NCI-H2196 (cell line): ENCODE results near the gene PLEKHA7.
"Not testable (repeated sequence)": the region's sequence is repeated elsewhere in the genome, so short reads cannot be mapped to it uniquely, and the experiment has no call there.

Experiments
- DNase-seq: peaks from one replicate; lab custom pipeline; 2025; ENCODE audit not compliant: unreplicated experiment; lab: John Stamatoyannopoulos, UW

Gene PLEKHA7

GRCh38 chr11:16977994-16978315 is 36.3 kb downstream of the PLEKHA7 start:
- no peak for DNase-seq

GRCh38 chr11:16977136-16977993 is 36.8 kb downstream of the PLEKHA7 start:
- no peak for DNase-seq

GRCh38 chr11:16976379-16976778 is 37.8 kb downstream of the PLEKHA7 start:
- DNase-seq, result no peak

GRCh38 chr11:16975906-16976305 is 38.3 kb downstream of the PLEKHA7 start:
- DNase-seq, result no peak

- no peak for DNase-seq
These were observed 40.8 kb downstream of the PLEKHA7 start for GRCh38 chr11:16973338-16973964.

- DNase-seq, result peak; percentile 28
These were observed 44.9 kb downstream of the PLEKHA7 start for GRCh38 chr11:16969010-16969999.

- no peak for DNase-seq
These were observed 46.0 kb downstream of the PLEKHA7 start for GRCh38 chr11:16968196-16968595.

GRCh38 chr11:16966930-16967671 is 47.1 kb downstream of the PLEKHA7 start:
- no peak for DNase-seq

GRCh38 chr11:16964501-16964900 is 49.7 kb downstream of the PLEKHA7 start:
- no peak for DNase-seq

GRCh38 chr11:16963316-16963876 is 50.8 kb downstream of the PLEKHA7 start:
- DNase-seq, result no peak

GRCh38 chr11:16962589-16962988 is 51.6 kb downstream of the PLEKHA7 start:
- not testable (repeated sequence) for DNase-seq

- DNase-seq, result no peak
These were observed 52.1 kb downstream of the PLEKHA7 start for GRCh38 chr11:16962146-16962545.

- DNase-seq, result no peak
These were observed 54.0 kb downstream of the PLEKHA7 start for GRCh38 chr11:16960250-16960649.

GRCh38 chr11:16959602-16960001 is 54.6 kb downstream of the PLEKHA7 start:
- no peak for DNase-seq

- DNase-seq, result peak; percentile 17
These were observed 55.4 kb downstream of the PLEKHA7 start for GRCh38 chr11:16958833-16959232.

GRCh38 chr11:16956538-16957153 is 57.6 kb downstream of the PLEKHA7 start:
- no peak for DNase-seq

- DNase-seq, result no peak
These were observed 60.6 kb downstream of the PLEKHA7 start for GRCh38 chr11:16953663-16954062.

- DNase-seq, result no peak
These were observed 67.5 kb downstream of the PLEKHA7 start for GRCh38 chr11:16946477-16947282.
